Measurements from ENCODE around the gene MDM4. TPM values are rescaled to one million over a fixed set of nuclear protein-coding genes. Genes with fewer than 3 reads are reported as not detected.

MDM4 gene
- total RNA-seq, 1 donor from 2014 or later, result 84.5 TPM

DNA sequence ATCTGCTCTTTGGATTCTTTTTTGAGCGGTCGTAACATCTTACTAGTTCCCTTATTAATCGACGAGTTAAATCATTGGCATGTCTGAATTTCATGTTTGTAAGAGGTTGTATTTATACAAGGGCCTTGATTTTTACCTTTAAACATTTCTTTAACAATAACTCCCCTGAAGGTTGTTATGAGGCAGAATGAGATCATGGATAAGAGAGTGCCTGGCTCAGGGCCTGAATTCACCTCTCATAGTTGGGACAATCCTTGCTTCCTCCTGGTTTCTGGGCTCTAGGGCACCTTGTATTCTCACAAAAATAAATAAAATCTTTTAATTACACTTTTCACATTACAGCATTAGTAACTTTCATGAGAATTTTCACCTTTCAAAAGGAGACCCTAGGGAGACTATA is 55.4 kb downstream of the MDM4 start:
- TF ChIP-seq, protein P1, sequence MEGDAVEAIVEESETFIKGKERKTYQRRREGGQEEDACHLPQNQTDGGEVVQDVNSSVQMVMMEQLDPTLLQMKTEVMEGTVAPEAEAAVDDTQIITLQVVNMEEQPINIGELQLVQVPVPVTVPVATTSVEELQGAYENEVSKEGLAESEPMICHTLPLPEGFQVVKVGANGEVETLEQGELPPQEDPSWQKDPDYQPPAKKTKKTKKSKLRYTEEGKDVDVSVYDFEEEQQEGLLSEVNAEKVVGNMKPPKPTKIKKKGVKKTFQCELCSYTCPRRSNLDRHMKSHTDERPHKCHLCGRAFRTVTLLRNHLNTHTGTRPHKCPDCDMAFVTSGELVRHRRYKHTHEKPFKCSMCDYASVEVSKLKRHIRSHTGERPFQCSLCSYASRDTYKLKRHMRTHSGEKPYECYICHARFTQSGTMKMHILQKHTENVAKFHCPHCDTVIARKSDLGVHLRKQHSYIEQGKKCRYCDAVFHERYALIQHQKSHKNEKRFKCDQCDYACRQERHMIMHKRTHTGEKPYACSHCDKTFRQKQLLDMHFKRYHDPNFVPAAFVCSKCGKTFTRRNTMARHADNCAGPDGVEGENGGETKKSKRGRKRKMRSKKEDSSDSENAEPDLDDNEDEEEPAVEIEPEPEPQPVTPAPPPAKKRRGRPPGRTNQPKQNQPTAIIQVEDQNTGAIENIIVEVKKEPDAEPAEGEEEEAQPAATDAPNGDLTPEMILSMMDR (IDR thresholded peaks at IDR 0.05), result no peak
- H3K9me3 ChIP-seq, result no peaks in the 10 kb centered on the region
- H3K4me3 ChIP-seq, result no peak overlapping the region
- peaks cover 11% of the 10 kb centered on the region for H3K36me3 ChIP-seq
- DNase-seq, result no peak
- H3K27ac ChIP-seq, result no peak overlapping the region
- H3K27me3 ChIP-seq, result no peaks in the 10 kb centered on the region
- ATAC-seq, result no peak
- H3K4me1 ChIP-seq, result peaks cover 4% of the 10 kb centered on the region
- intact Hi-C loops (cut with DNase I), result no loop called here

DNA sequence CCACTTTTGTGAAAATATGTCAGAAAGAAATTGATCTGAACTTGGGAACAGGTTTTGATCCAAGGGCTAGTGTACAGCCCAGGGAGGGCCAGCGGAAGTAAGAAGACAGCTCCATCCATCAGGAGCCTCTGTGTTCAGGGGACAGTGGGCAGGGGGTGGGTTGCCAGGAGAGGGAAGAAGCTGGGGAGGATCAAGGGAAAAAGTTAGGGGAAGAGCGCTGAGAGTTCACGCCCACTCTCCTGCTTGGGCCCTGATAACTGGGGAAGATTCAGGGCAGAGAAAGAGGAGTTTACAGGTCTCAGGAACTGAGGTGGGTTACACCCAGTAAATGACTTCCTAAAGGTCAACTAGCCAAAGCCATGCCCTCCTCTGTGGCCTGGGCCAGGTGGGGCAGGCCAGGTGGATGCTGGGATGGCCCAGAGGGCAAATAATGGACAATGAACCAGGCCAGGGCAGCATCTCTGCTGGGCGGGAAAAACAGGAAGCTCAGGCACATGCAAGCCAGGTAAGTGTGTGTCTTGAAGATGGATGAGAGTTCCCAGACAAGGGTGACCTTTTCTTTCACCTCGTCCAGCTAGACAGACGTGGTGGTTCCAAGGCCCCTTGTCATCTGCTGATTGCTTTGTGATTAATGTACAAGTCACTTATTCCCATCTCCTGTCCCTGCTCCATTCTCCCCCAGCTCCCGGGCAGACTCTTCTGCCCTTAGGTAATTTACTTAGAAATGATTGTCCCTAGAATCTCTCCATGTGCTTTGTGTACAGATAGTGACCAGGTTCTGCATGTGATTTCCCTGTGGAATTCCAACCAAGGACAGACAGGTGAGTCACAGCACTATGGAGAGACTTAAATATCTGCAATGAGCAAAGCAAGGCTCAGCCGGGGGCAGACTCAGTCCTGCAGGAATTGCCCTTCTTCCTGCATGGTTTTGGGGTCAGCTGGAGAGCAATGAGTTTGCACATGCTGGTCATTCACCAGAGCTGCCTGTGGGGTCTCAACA is 57.0 kb downstream of the MDM4 start:
- Histone ChIP-seq H3K9me3 (no peaks in the 10 kb centered on the region), H3K36me3 (peaks cover 6% of the 10 kb centered on the region), H3K4me3 (no peak overlapping the region), H3K4me1 (peaks cover 5% of the 10 kb centered on the region), H3K27ac (no peak overlapping the region), H3K27me3 (no peaks in the 10 kb centered on the region)
- DNase-seq (no peak), ATAC-seq (no peak)
- intact Hi-C loops (cut with DNase I), result no loop called here
- TF ChIP-seq, protein P1 (IDR thresholded peaks at IDR 0.05), result no peak

DNA sequence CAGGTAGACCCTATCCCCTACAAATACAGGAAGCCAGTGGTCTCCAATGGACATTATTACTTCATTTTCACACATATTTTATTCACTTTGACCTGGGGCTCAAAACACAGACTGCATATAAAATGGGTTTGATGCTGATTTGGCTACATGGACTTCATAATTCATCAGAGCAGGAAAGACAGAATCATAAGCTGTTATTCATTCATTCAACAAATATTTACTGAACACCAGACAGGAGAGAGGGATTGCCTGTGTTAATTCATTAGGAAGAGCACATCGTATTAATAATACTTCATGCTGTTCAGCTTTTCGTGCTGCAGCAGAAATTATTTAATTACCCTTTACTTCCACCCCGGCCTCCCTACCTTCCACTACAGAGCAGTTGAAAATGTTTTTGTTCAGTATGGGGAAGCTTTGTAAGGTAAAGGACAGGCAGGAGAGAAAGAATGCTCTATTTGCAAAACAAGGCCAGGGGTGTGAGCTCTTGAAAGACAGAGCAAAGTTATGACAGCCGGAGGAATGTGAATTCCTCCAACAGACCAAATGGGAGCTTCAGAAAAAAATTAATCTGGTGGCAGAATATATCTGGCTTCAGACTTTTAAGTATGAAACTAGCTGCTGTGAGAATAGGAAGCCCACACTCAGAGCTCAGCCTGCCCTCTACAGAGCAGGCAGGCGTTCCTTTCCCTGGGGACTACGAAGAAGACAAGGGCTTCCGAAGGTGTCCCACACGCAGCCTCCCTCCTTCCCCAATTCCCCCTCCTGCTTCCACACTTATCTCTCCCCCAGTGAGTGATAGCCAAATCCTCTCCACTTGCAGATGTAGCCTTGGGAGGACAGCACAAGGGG is 58.0 kb downstream of the MDM4 start:
- peak; percentile 10 for ATAC-seq
- no peaks in the 10 kb centered on the region for H3K9me3 ChIP-seq
- H3K4me1 ChIP-seq, result peaks cover 13% of the 10 kb centered on the region
- H3K4me3 ChIP-seq, result no peak overlapping the region
- H3K36me3 ChIP-seq, result peaks cover 6% of the 10 kb centered on the region
- H3K27ac ChIP-seq, result peak overlapping the region; percentile 6
- intact Hi-C loops (cut with DNase I), result no loop called here
- DNase-seq, result no peak
- TF ChIP-seq, protein P1 (IDR thresholded peaks at IDR 0.05), result no peak
- no peaks in the 10 kb centered on the region for H3K27me3 ChIP-seq

DNA sequence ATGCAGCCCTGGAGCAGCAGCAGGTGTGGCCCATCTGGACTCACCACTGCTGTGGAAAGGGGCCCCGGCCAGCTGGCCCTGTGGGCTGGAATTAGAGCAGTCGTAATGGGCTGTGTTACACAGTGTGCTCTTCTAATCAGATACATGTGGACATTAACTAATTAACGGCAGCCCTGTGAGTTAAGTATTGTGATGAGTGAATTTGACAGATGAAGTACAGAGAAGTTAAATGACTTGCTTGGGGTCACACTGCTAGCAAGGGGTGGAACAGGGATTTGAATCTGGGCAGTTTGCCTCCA is 58.6 kb downstream of the MDM4 start:
- DNase-seq, result no peak
- Histone ChIP-seq H3K27ac (peak overlapping the region; percentile 6), H3K4me1 (peaks cover 18% of the 10 kb centered on the region), H3K9me3 (no peaks in the 10 kb centered on the region), H3K27me3 (no peaks in the 10 kb centered on the region), H3K4me3 (no peak overlapping the region), H3K36me3 (peaks cover 6% of the 10 kb centered on the region)
- intact Hi-C loops (cut with DNase I), result no loop called here
- TF ChIP-seq, protein P1 (IDR thresholded peaks at IDR 0.05), result no peak
- peak; percentile 34 for ATAC-seq

DNA sequence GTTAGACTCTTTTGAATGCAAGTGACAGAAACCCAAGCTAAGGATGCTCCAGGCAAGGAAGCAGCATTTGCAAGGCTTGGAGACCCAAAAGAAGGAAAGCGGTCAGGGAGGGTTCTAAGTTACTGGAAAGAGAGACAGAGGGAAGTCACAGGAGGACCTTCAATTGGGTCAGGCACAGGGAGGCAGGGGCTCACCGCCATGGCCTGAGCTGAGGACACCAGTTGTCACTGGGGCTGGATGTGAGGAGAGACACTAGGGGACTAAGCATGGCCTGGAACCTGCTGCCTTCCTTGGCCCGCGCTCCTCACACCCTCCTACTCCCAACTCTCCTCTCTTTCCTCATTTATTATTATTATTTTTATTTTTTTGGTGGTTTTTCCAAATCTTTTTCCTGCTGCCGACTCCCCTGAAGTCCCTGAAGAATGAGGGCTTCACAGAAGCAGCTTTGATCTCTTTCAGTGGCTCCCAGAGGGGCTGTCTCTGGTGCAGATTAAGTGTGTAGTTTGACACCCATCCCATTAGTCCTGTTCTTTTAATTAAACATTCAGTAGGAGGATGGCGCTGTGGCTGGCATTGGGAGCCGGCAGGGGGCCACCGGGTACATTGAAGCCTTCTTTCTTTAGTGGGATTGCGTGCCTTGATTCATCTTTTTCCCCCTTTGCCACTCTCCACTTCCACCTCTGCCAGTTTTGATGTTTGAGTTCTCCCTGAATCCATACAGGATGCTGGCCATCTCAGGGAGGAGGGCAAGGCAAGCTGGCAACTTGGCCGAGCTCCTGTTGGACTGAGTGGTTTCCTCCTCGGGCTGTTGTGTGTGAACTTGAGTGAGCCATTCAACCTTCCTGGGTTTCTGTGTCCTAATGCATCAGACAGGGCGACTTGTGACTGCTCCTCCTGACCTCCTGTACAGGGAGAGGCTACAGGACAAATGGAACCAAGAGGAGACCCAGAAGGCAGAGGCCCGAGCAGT is 59.3 kb downstream of the MDM4 start:
- DNase-seq, result no peak
- no peak for ATAC-seq
- H3K4me1 ChIP-seq, result peaks cover 18% of the 10 kb centered on the region
- no peaks in the 10 kb centered on the region for H3K9me3 ChIP-seq
- H3K36me3 ChIP-seq, result peaks cover 6% of the 10 kb centered on the region
- TF ChIP-seq, protein P1 (IDR thresholded peaks at IDR 0.05), result no peak
- H3K27me3 ChIP-seq, result no peaks in the 10 kb centered on the region
- intact Hi-C loops (cut with DNase I), result no loop called here
- H3K4me3 ChIP-seq, result no peak overlapping the region
- H3K27ac ChIP-seq, result no peak overlapping the region
